HG03469 (cell line): Measurements from ENCODE around the gene IGF2BP3.

Experiments used
- ATAC-seq: cut with Tn5 transposase; IDR thresholded peaks from one replicate; pipeline ENCODE4 v1.9.1; 2021; ENCODE audit warnings: mild to moderate bottlenecking, moderate library complexity, moderate number of reproducible peaks; ENCODE audit not compliant: unreplicated experiment

Gene IGF2BP3

GRCh38 chr7:23472556-23472955 is 2.3 kb upstream of the IGF2BP3 start:
- no peak for ATAC-seq

- ATAC-seq, result no peak
These were observed 1.8 kb upstream of the IGF2BP3 start for GRCh38 chr7:23472046-23472445.

GRCh38 chr7:23471106-23471859 is 992 bp upstream of the IGF2BP3 start:
- ATAC-seq, result no peak

GRCh38 chr7:23469961-23470250 is 385 bp downstream of the IGF2BP3 start:
- no peak for ATAC-seq

GRCh38 chr7:23469150-23469960 is 936 bp downstream of the IGF2BP3 start:
- no peak for ATAC-seq

GRCh38 chr7:23468526-23469149 is 1.7 kb downstream of the IGF2BP3 start:
- no peak for ATAC-seq

GRCh38 chr7:23467806-23468525 is 2.3 kb downstream of the IGF2BP3 start:
- no peak for ATAC-seq

GRCh38 chr7:23467291-23467805 is 2.9 kb downstream of the IGF2BP3 start:
- ATAC-seq, result no peak

GRCh38 chr7:23462846-23463245 is 7.4 kb downstream of the IGF2BP3 start:
- ATAC-seq, result no peak

GRCh38 chr7:23458044-23458443 is 12.2 kb downstream of the IGF2BP3 start:
- no peak for ATAC-seq

- no peak for ATAC-seq
These were observed 14.2 kb downstream of the IGF2BP3 start for GRCh38 chr7:23456093-23456492.

GRCh38 chr7:23454881-23455526 is 15.3 kb downstream of the IGF2BP3 start:
- no peak for ATAC-seq

- ATAC-seq, result no peak
These were observed 19.8 kb downstream of the IGF2BP3 start for GRCh38 chr7:23450518-23450917.

- ATAC-seq, result no peak
These were observed 20.4 kb downstream of the IGF2BP3 start for GRCh38 chr7:23449941-23450340.

GRCh38 chr7:23445326-23445725 is 25.0 kb downstream of the IGF2BP3 start:
- ATAC-seq, result no peak

- no peak for ATAC-seq
These were observed 26.3 kb downstream of the IGF2BP3 start for GRCh38 chr7:23443974-23444373.

GRCh38 chr7:23438171-23438570 is 32.1 kb downstream of the IGF2BP3 start:
- no peak for ATAC-seq

- no peak for ATAC-seq
These were observed 36.0 kb downstream of the IGF2BP3 start for GRCh38 chr7:23434147-23434917.

- no peak for ATAC-seq
These were observed 38.5 kb downstream of the IGF2BP3 start for GRCh38 chr7:23431702-23432199.

- ATAC-seq, result no peak
These were observed 39.4 kb downstream of the IGF2BP3 start for GRCh38 chr7:23430893-23431259.
